ENCODE data around the gene CRYBG1. TPM values are rescaled to one million over a fixed set of nuclear protein-coding genes. Genes with fewer than 3 reads are reported as not detected.

The CRYBG1 gene
- polyA plus RNA-seq, 1 donor from 2014 or later, result 0.73 TPM

DNA sequence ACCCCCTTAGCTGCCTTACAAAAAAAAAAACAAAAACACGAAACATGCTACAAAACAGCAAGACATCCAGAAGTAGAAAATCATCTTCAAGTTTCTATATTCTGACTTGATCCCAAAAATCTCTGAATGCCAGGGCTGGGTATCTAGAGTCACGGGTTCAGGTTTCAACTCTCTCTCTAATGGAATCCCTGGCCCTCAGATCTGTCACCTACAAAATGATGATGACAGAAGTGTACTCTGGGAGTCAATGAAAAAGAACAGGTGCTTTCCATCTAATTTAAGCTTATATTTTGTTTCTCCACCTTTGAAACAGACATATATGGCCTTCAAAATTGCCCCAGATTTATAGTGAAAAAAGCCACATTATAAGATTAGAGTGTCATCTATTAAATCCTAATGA is 250.5 kb downstream of the CRYBG1 start:
- no peak overlapping the region for H3K27ac ChIP-seq (ENCODE audit: low read length)
- no peaks in the 10 kb centered on the region for H3K9me3 ChIP-seq (ENCODE audit: low read length)
- TF ChIP-seq EZH2 (IDR thresholded peaks at IDR 0.05; ENCODE audit: borderline replicate concordance, insufficient read depth, low read length, poor library complexity, severe bottlenecking) (no peak), TAF1 (IDR thresholded peaks at IDR 0.05; ENCODE audit: low read depth) (no peak), SMC3 (conservative IDR thresholded peaks at IDR 0.05; ENCODE audit: poor library complexity) (no peak), EP300 (conservative IDR thresholded peaks at IDR 0.05; ENCODE audit: poor library complexity, severe bottlenecking) (no peak), POLR2AphosphoS5 (IDR thresholded peaks at IDR 0.05) (no peak), MXI1 (conservative IDR thresholded peaks at IDR 0.05; ENCODE audit: poor library complexity, severe bottlenecking) (no peak), RAD21 (conservative IDR thresholded peaks at IDR 0.05) (no peak)
- TF ChIP-seq, protein P1, sequence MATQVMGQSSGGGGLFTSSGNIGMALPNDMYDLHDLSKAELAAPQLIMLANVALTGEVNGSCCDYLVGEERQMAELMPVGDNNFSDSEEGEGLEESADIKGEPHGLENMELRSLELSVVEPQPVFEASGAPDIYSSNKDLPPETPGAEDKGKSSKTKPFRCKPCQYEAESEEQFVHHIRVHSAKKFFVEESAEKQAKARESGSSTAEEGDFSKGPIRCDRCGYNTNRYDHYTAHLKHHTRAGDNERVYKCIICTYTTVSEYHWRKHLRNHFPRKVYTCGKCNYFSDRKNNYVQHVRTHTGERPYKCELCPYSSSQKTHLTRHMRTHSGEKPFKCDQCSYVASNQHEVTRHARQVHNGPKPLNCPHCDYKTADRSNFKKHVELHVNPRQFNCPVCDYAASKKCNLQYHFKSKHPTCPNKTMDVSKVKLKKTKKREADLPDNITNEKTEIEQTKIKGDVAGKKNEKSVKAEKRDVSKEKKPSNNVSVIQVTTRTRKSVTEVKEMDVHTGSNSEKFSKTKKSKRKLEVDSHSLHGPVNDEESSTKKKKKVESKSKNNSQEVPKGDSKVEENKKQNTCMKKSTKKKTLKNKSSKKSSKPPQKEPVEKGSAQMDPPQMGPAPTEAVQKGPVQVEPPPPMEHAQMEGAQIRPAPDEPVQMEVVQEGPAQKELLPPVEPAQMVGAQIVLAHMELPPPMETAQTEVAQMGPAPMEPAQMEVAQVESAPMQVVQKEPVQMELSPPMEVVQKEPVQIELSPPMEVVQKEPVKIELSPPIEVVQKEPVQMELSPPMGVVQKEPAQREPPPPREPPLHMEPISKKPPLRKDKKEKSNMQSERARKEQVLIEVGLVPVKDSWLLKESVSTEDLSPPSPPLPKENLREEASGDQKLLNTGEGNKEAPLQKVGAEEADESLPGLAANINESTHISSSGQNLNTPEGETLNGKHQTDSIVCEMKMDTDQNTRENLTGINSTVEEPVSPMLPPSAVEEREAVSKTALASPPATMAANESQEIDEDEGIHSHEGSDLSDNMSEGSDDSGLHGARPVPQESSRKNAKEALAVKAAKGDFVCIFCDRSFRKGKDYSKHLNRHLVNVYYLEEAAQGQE (IDR thresholded peaks at IDR 0.05; ENCODE audit: borderline replicate concordance), result no peak
- TF ChIP-seq, protein P2, sequence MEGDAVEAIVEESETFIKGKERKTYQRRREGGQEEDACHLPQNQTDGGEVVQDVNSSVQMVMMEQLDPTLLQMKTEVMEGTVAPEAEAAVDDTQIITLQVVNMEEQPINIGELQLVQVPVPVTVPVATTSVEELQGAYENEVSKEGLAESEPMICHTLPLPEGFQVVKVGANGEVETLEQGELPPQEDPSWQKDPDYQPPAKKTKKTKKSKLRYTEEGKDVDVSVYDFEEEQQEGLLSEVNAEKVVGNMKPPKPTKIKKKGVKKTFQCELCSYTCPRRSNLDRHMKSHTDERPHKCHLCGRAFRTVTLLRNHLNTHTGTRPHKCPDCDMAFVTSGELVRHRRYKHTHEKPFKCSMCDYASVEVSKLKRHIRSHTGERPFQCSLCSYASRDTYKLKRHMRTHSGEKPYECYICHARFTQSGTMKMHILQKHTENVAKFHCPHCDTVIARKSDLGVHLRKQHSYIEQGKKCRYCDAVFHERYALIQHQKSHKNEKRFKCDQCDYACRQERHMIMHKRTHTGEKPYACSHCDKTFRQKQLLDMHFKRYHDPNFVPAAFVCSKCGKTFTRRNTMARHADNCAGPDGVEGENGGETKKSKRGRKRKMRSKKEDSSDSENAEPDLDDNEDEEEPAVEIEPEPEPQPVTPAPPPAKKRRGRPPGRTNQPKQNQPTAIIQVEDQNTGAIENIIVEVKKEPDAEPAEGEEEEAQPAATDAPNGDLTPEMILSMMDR (IDR thresholded peaks at IDR 0.05; ENCODE audit: poor library complexity, severe bottlenecking), result no peak
- no peaks in the 10 kb centered on the region for H3K79me2 ChIP-seq (replicated peaks; ENCODE audit: insufficient read depth, low read length)
- H3K27me3 ChIP-seq (ENCODE audit: insufficient read depth, low read depth, low read length), result no peaks in the 10 kb centered on the region
- no peak overlapping the region for H3K9ac ChIP-seq (ENCODE audit: low read length)
- H3K4me3 ChIP-seq (ENCODE audit: low read length), result no peak overlapping the region
- H2AFZ ChIP-seq (ENCODE audit: low read depth, low read length), result no peak overlapping the region
- peaks cover 3% of the 10 kb centered on the region for H3K36me3 ChIP-seq (ENCODE audit: insufficient read depth, low read length)
- no peaks in the 10 kb centered on the region for H3F3A ChIP-seq (ENCODE audit: insufficient read depth, low read length, poor library complexity, severe bottlenecking)
- H3K4me2 ChIP-seq (ENCODE audit: low read length), result no peak overlapping the region
- H4K20me1 ChIP-seq (ENCODE audit: insufficient read depth), result no peaks in the 10 kb centered on the region
- no peaks in the 10 kb centered on the region for H3K9me2 ChIP-seq (ENCODE audit: insufficient read depth, low read length)

DNA sequence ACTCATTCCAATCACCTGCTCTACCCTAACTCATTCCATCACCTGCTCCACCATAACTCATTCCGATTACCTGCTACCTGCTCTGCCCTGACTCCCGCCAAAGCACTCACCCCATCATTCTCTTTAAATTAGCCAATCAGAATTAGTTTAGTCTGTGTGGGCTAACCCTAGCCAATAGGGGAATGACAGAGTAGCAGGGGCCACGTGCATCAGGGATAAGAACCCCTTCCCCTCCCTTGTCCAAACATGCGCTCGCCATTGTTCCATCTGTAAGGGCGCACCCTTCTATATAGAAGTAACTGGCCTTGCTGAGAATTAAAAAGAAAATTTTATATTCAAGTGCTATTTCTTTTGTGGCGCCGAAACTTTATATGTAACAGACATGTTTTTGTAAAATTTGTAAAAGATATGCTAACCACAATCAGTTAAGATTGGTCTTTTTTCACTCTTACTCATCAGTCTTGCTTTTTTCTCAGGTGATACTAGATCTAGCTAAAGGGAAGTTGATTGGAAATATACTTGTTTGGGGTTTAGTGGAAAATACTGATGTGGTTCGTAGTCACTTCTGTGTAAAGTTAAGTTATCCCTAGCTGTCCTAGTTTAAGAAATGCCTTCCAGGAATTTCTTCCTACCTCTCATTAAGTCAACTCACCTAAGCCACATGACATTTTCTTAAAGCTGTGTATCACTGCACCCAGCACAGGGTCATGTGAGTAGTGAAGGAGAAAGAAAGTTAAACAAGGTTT is 252.3 kb downstream of the CRYBG1 start:
- H3K79me2 ChIP-seq (replicated peaks; ENCODE audit: insufficient read depth, low read length), result no peaks in the 10 kb centered on the region
- H2AFZ ChIP-seq (ENCODE audit: low read depth, low read length), result no peak overlapping the region
- H3K9me2 ChIP-seq (ENCODE audit: insufficient read depth, low read length), result no peaks in the 10 kb centered on the region
- no peak overlapping the region for H3K9ac ChIP-seq (ENCODE audit: low read length)
- no peak overlapping the region for H3K4me3 ChIP-seq (ENCODE audit: low read length)
- no peak overlapping the region for H3K4me2 ChIP-seq (ENCODE audit: low read length)
- no peaks in the 10 kb centered on the region for H3K27me3 ChIP-seq (ENCODE audit: insufficient read depth, low read depth, low read length)
- H4K20me1 ChIP-seq (ENCODE audit: insufficient read depth), result no peaks in the 10 kb centered on the region
- H3K27ac ChIP-seq (ENCODE audit: low read length), result no peak overlapping the region
- no peaks in the 10 kb centered on the region for H3F3A ChIP-seq (ENCODE audit: insufficient read depth, low read length, poor library complexity, severe bottlenecking)
- TF ChIP-seq RAD21 (conservative IDR thresholded peaks at IDR 0.05) (no peak), SMC3 (conservative IDR thresholded peaks at IDR 0.05; ENCODE audit: poor library complexity) (no peak), MXI1 (conservative IDR thresholded peaks at IDR 0.05; ENCODE audit: poor library complexity, severe bottlenecking) (no peak), EZH2 (IDR thresholded peaks at IDR 0.05; ENCODE audit: borderline replicate concordance, insufficient read depth, low read length, poor library complexity, severe bottlenecking) (no peak), POLR2AphosphoS5 (IDR thresholded peaks at IDR 0.05) (no peak), TAF1 (IDR thresholded peaks at IDR 0.05; ENCODE audit: low read depth) (no peak), EP300 (conservative IDR thresholded peaks at IDR 0.05; ENCODE audit: poor library complexity, severe bottlenecking) (no peak)
- TF ChIP-seq, protein P1 (IDR thresholded peaks at IDR 0.05; ENCODE audit: borderline replicate concordance), result no peak
- TF ChIP-seq, protein P2 (IDR thresholded peaks at IDR 0.05; ENCODE audit: poor library complexity, severe bottlenecking), result no peak
- H3K9me3 ChIP-seq (ENCODE audit: low read length), result no peaks in the 10 kb centered on the region
- H3K36me3 ChIP-seq (ENCODE audit: insufficient read depth, low read length), result peaks cover 3% of the 10 kb centered on the region
